SK-N-SH treated with all-trans-retinoic acid at 6 μM for 48 hours (cell line): ENCODE data around the gene LATS1.

Source experiments
- PATZ1 ChIP-seq: fragments of 250-450 bp; sonication (Bioruptor Pico); IDR thresholded peaks from 2 replicates; pipeline ENCODE4 v1.8.0; 2020; ENCODE audit warnings: mild to moderate bottlenecking, moderate library complexity, borderline replicate concordance
- POU6F1 ChIP-seq: fragments of 250-450 bp; sonication (Bioruptor Pico); IDR thresholded peaks from 2 replicates; pipeline ENCODE4 v1.8.0; 2021; ENCODE audit warnings: low read depth, mild to moderate bottlenecking, moderate library complexity, borderline replicate concordance
- ZFP3 ChIP-seq: fragments of 250-450 bp; sonication (Bioruptor Pico); IDR thresholded peaks from 2 replicates; pipeline ENCODE4 v1.5.0; 2020; ENCODE audit warnings: mild to moderate bottlenecking, moderate library complexity
- ZFP30 ChIP-seq: fragments of 450-650 bp; formaldehyde crosslinking; IDR thresholded peaks from 2 replicates; pipeline ENCODE4 v1.5.0; 2022; ENCODE audit warnings: mild to moderate bottlenecking, moderate library complexity

- TF ChIP-seq POU6F1 (CRISPR knock-in tag) (no peak), ZFP30 (no peak), PATZ1 (CRISPR knock-in tag) (no peak), ZFP3 (no peak)
These were observed 69.5 kb downstream of the LATS1 start, which contains the start of gene KATNA1 for GRCh38 chr6:149648148-149649145.
